NK-92 treated with Interleukin-12 subunit alpha and Interleukin-12 subunit beta, amount 100 ng/mL, for 24 hours (cell line): ENCODE results near the gene SOBP.

Experiments
- DNase-seq: peaks from one replicate; lab custom pipeline; 2025; lab: John Stamatoyannopoulos, UW

Gene SOBP

GRCh38 chr6:107523794-107524193 is 33.9 kb downstream of the SOBP start:
- DNase-seq = no peak

GRCh38 chr6:107524626-107525025 is 34.7 kb downstream of the SOBP start:
- DNase-seq = no peak

GRCh38 chr6:107531868-107532267 is 42.0 kb downstream of the SOBP start:
- no peak for DNase-seq

- DNase-seq = no peak
Measured at GRCh38 chr6:107532706-107533105, 42.8 kb downstream of the SOBP start.

- no peak for DNase-seq
Measured at GRCh38 chr6:107533415-107534059, 43.6 kb downstream of the SOBP start.

- DNase-seq = no peak
Measured at GRCh38 chr6:107534571-107535141, 44.7 kb downstream of the SOBP start.

- no peak for DNase-seq
Measured at GRCh38 chr6:107535626-107536025, 45.7 kb downstream of the SOBP start.

- DNase-seq = no peak
Measured at GRCh38 chr6:107536180-107536961, 46.5 kb downstream of the SOBP start.

GRCh38 chr6:107537559-107537958 is 47.6 kb downstream of the SOBP start:
- no peak for DNase-seq

GRCh38 chr6:107538856-107539387 is 49.0 kb downstream of the SOBP start:
- DNase-seq = no peak

GRCh38 chr6:107539409-107539808 is 49.5 kb downstream of the SOBP start:
- no peak for DNase-seq

GRCh38 chr6:107539849-107540464 is 50.0 kb downstream of the SOBP start:
- DNase-seq = no peak

GRCh38 chr6:107540465-107540857 is 50.5 kb downstream of the SOBP start:
- DNase-seq = no peak

GRCh38 chr6:107542192-107542668 is 52.3 kb downstream of the SOBP start:
- DNase-seq = no peak

GRCh38 chr6:107543088-107543487 is 53.2 kb downstream of the SOBP start:
- no peak for DNase-seq

GRCh38 chr6:107543567-107543966 is 53.6 kb downstream of the SOBP start:
- DNase-seq = no peak

- no peak for DNase-seq
Measured at GRCh38 chr6:107545763-107546162, 55.8 kb downstream of the SOBP start.

GRCh38 chr6:107546691-107547450 is 57.0 kb downstream of the SOBP start:
- no peak for DNase-seq

GRCh38 chr6:107547451-107547840 is 57.5 kb downstream of the SOBP start:
- no peak for DNase-seq

GRCh38 chr6:107550241-107550840 is 60.4 kb downstream of the SOBP start:
- DNase-seq = no peak

- DNase-seq = no peak
Measured at GRCh38 chr6:107550906-107551305, 61.0 kb downstream of the SOBP start.
